PC-3 (cell line): ENCODE results near the gene GOLGA6L2. TPM values are rescaled to one million over a fixed set of nuclear protein-coding genes. Genes with fewer than 3 reads are reported as not detected.

Experiments used
- ATAC-seq: fragments of 200-7000 bp; cut with Tn5 transposase; 2 replicates; pipeline ENCODE4 v1.9.1; 2020; ENCODE audit warnings: mild to moderate bottlenecking, moderate library complexity
- Bru-seq: library from RNA; stranded (reverse); fragments of 400-500 nt; gene quantifications from one replicate; lab custom pipeline; 2021; lab: Mats Ljungman, UMichigan
- BruChase-seq, 2 experiments: library from RNA; stranded (reverse); fragments of 400-500 nt; gene quantifications; one replicate each; lab custom pipeline; 2021; lab: Mats Ljungman, UMichigan
- BruUV-seq: library from RNA; stranded (reverse); fragments of 400-500 nt; replicated peaks from 2 replicates; lab custom pipeline; 2021; lab: Mats Ljungman, UMichigan
- CTCF ChIA-PET: fragments of 300-600 bp; sonication (Branson Sonifier 250); formaldehyde crosslinking; loops from one replicate; lab custom pipeline; 2022; ENCODE audit warnings: antibody characterized with exemption; lab: Charles Lee
- POLR2A ChIA-PET: fragments of 300-600 bp; sonication (Branson Sonifier 250); formaldehyde crosslinking; loops from one replicate; lab custom pipeline; 2022; ENCODE audit warnings: antibody characterized with exemption; ENCODE audit not compliant: unreplicated experiment; lab: Charles Lee
- DNase-seq: peaks from one replicate; pipeline ENCODE4 v3.0.0-alpha.2; 2015
- H2AFZ ChIP-seq: fragments of 300-600 bp; sonication (generic); 2 replicates; pipeline ENCODE4 v1.6.0; 2016; ENCODE audit warnings: antibody characterized with exemption, low read length
- H3F3A ChIP-seq: fragments of 300-600 bp; sonication (generic); one replicate; pipeline ENCODE4 v1.6.0; 2017; ENCODE audit warnings: antibody characterized with exemption, low read length, control low read depth, mild to moderate bottlenecking; ENCODE audit not compliant: unreplicated experiment
- H3K27ac ChIP-seq: fragments of 300-600 bp; sonication (generic); 2 replicates; pipeline ENCODE4 v1.5.1; 2016; ENCODE audit warnings: mild to moderate bottlenecking, low read length
- H3K27me3 ChIP-seq: fragments of 300-600 bp; sonication (generic); 2 replicates; pipeline ENCODE4 v1.6.1; 2016; ENCODE audit warnings: low read length, mixed read lengths
- H3K36me3 ChIP-seq: fragments of 300-600 bp; sonication (generic); 2 replicates; pipeline ENCODE4 v1.6.1; 2016; ENCODE audit warnings: low read depth, mixed run types, low read length, mixed read lengths
- H3K4me1 ChIP-seq: fragments of 300-600 bp; sonication (generic); 2 replicates; pipeline ENCODE4 v1.5.1; 2016; ENCODE audit warnings: low read length; ENCODE audit not compliant: insufficient read depth
- H3K4me2 ChIP-seq: fragments of 300-600 bp; sonication (generic); 2 replicates; pipeline ENCODE4 v1.6.0; 2016; ENCODE audit warnings: low read length
- H3K4me3 ChIP-seq: fragments of 300-600 bp; sonication (generic); 2 replicates; pipeline ENCODE4 v1.5.1; 2016; ENCODE audit warnings: mild to moderate bottlenecking, low read length, mixed read lengths
- H3K79me2 ChIP-seq: fragments of 300-600 bp; sonication (generic); 2 replicates; pipeline ENCODE4 v1.6.1; 2017; ENCODE audit warnings: low read length, mixed read lengths
- H3K9ac ChIP-seq: fragments of 300-600 bp; sonication (generic); 2 replicates; pipeline ENCODE4 v1.6.0; 2016; ENCODE audit warnings: mild to moderate bottlenecking, low read length
- H3K9me2 ChIP-seq: fragments of 300-600 bp; sonication (generic); replicated peaks from 2 replicates; pipeline ENCODE4 v1.6.1; 2016; ENCODE audit warnings: mixed run types, low read length, mixed read lengths
- H3K9me3 ChIP-seq: fragments of 300-600 bp; sonication (generic); 2 replicates; pipeline ENCODE4 v1.6.1; 2016; ENCODE audit warnings: low read length, mixed read lengths
- H4K20me1 ChIP-seq: fragments of 300-600 bp; sonication (generic); 2 replicates; pipeline ENCODE4 v1.6.1; 2016; ENCODE audit warnings: low read length, mixed read lengths
- EZH2 ChIP-seq: fragments of 300-600 bp; sonication (generic); IDR thresholded peaks from one replicate; pipeline ENCODE4 v1.6.1; 2017; ENCODE audit warnings: antibody characterized with exemption, mild to moderate bottlenecking, low read length; ENCODE audit not compliant: unreplicated experiment
- EZH2phosphoT487 ChIP-seq: fragments of 300-600 bp; sonication (generic); IDR thresholded peaks from 2 replicates; pipeline ENCODE4 v1.6.1; 2018; ENCODE audit warnings: mild to moderate bottlenecking, antibody characterized with exemption, low read length, borderline replicate concordance
- intact Hi-C: fragments of 100-400 bp; cut with micrococcal nuclease; formaldehyde crosslinking; loops from 2 replicates; pipeline ENCODE4 v1.9.0; 2023
- long read RNA-seq: library from polyadenylated mRNA; unstranded; transcript quantifications from one replicate; pipeline ENCODE4 v2.0.0, GENCODE V29; 2021; ENCODE audit not compliant: unreplicated experiment
- total RNA-seq: library from RNA; depleted of rRNA; stranded (reverse); fragments of >200 nt; gene quantifications from 2 replicates; pipeline ENCODE4 v1.2.3, GENCODE V29; 2014; rRNA removed
- TF ChIP-seq, protein P1 (sequence below): fragments of 300-600 bp; sonication (generic); conservative IDR thresholded peaks from 2 replicates; pipeline ENCODE4 v1.5.1; 2017; ENCODE audit warnings: antibody characterized with exemption, low read depth, mild to moderate bottlenecking, low read length

Gene GOLGA6L2, protein sequence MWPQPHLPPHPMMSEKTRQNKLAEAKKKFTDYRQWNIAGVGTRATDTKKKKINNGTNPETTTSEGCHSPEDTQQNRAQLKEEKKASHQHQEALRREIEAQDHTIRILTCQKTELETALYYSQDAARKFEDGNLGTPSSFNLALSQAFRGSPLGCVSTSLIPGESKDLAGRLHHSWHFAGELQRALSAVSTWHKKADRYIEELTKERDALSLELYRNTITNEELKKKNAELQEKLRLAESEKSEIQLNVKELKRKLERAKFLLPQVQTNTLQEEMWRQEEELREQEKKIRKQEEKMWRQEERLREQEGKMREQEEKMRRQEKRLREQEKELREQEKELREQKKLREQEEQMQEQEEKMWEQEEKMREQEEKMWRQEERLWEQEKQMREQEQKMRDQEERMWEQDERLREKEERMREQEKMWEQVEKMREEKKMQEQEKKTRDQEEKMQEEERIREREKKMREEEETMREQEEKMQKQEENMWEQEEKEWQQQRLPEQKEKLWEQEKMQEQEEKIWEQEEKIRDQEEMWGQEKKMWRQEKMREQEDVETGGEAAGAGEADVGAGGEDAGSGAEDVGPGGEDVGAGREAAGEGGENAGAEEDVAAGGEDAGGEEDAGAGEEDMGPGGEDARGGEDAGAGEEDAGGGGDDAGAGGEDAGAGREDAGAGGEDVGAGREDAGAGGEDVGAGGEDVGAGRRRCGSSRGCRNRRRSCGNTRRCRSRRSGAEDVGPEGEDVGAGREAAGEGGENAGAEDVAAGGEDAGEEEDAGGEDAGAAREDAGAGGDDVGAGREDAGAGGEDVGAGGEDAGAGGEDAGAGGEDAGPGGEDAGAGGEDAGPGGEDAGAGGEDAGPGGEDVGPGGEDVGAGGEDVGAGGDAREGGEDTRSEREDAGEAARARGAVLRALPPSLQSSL
- not detected in 2 replicates for total RNA-seq
- not detected for Bru-seq, nascent RNA
- BruChase-seq, experiment 1, labeled RNA remaining after a 6-hour chase: not detected
- BruChase-seq, experiment 2, labeled RNA remaining after a 2-hour chase: not detected
- long read RNA-seq: 0 reads

DNA sequence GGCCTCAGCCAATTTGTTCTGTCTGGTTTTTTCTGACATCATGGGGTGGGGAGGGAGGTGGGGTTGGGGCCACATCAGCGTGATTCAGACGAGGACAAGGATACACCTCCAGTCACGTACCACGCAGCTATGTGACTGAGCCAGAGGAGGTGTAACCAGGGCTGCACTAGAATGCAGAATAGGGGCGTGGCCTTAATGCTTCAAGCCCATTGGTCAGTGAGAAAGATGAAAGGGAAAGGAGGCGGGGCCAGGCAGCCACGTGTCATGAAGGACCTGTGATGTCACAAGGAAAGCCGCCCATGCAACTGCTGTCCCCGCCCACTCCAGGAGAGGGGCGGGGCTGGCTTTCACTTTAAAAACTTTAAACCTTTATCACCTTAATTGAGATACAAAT is at the start of gene GOLGA6L2:
GOLGA6L2 (minus strand) TSS at position 137 of the 394 bp plus-strand sequence; CDS start at position 75, 62 bp downstream.
- POLR2A ChIA-PET: no interaction called here
- intact Hi-C loops: no loop called here
- no peak within 1 kb of the TSS for H2AFZ ChIP-seq
- CTCF ChIA-PET: no interaction called here
- no peaks in the 10 kb centered on the region for H4K20me1 ChIP-seq
- no peak within 1 kb of the TSS for H3K27ac ChIP-seq
- no peaks in the 10 kb centered on the region for H3K9me2 ChIP-seq
- no peaks in the 10 kb centered on the region for H3K36me3 ChIP-seq
- no peak for ATAC-seq
- H3K27me3 ChIP-seq: peaks cover 15% of the 10 kb centered on the region; the same call in 1 of the 2 replicates
- no peak within 1 kb of the TSS for H3K4me2 ChIP-seq
- H3K4me1 ChIP-seq: no peaks in the 10 kb centered on the region
- H3K9me3 ChIP-seq: no peaks in the 10 kb centered on the region
- no peak within 1 kb of the TSS for H3K4me3 ChIP-seq
- H3F3A ChIP-seq: no peaks in the 10 kb centered on the region
- TF ChIP-seq EZH2 (no peak), EZH2phosphoT487 (no peak)
- TF ChIP-seq, protein P1, sequence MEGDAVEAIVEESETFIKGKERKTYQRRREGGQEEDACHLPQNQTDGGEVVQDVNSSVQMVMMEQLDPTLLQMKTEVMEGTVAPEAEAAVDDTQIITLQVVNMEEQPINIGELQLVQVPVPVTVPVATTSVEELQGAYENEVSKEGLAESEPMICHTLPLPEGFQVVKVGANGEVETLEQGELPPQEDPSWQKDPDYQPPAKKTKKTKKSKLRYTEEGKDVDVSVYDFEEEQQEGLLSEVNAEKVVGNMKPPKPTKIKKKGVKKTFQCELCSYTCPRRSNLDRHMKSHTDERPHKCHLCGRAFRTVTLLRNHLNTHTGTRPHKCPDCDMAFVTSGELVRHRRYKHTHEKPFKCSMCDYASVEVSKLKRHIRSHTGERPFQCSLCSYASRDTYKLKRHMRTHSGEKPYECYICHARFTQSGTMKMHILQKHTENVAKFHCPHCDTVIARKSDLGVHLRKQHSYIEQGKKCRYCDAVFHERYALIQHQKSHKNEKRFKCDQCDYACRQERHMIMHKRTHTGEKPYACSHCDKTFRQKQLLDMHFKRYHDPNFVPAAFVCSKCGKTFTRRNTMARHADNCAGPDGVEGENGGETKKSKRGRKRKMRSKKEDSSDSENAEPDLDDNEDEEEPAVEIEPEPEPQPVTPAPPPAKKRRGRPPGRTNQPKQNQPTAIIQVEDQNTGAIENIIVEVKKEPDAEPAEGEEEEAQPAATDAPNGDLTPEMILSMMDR: no peak
- peak; percentile 25 for DNase-seq
- BruUV-seq: no TSS peak
- no peak within 1 kb of the TSS for H3K9ac ChIP-seq
- H3K79me2 ChIP-seq: no peaks in the 10 kb centered on the region

DNA sequence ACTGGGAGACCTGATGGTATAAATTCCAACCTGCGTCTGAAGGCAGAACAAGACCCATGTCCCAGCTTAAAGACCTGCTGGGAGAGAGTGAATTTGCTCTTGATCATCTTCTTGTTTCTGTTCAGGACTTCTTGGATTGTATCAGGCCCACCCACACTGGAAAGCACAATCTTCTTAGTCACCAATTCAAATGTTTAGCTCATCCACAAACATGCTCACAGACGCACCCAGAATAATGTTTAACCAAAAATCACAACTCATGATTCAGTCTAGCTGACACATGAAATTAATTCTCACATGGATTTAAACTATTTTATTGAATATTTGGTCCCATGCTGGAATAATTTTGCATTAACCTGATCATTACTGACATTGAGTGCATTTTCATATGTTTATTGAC is 37.8 kb upstream of the GOLGA6L2 start:
- H3K4me1 ChIP-seq: no peaks in the 10 kb centered on the region
- intact Hi-C loops: no loop called here
- no peaks in the 10 kb centered on the region for H3F3A ChIP-seq
- ChIA-PET POLR2A (no interaction called here), CTCF (no interaction called here)
- H3K9me2 ChIP-seq: no peaks in the 10 kb centered on the region
- no peaks in the 10 kb centered on the region for H3K36me3 ChIP-seq
- no peaks in the 10 kb centered on the region for H3K9me3 ChIP-seq
- 0 out of 2 replicates have a peak, but pooled peaks cover 7% of the 10 kb centered on the region for H3K27me3 ChIP-seq
- ATAC-seq: no peak
- no peaks in the 10 kb centered on the region for H4K20me1 ChIP-seq
- H3K27ac ChIP-seq: no peak overlapping the region
- no peak for DNase-seq
- no peak overlapping the region for H3K9ac ChIP-seq
- no peaks in the 10 kb centered on the region for H3K79me2 ChIP-seq
- no peak overlapping the region for H3K4me2 ChIP-seq
- BruUV-seq: no TSS peak
- no peak overlapping the region for H3K4me3 ChIP-seq
- TF ChIP-seq, protein P1: no peak
- TF ChIP-seq EZH2phosphoT487: no peak
- no peak for TF ChIP-seq EZH2
- H2AFZ ChIP-seq: no peak overlapping the region
